DMS79 (cell line): ENCODE data around the gene PRSS36.
"Not testable (repeated sequence)": the region's sequence is repeated elsewhere in the genome, so short reads cannot be mapped to it uniquely, and the experiment has no call there.

Experiments
- DNase-seq: peaks from one replicate; lab custom pipeline; 2025; lab: John Stamatoyannopoulos, UW

The PRSS36 gene

DNA sequence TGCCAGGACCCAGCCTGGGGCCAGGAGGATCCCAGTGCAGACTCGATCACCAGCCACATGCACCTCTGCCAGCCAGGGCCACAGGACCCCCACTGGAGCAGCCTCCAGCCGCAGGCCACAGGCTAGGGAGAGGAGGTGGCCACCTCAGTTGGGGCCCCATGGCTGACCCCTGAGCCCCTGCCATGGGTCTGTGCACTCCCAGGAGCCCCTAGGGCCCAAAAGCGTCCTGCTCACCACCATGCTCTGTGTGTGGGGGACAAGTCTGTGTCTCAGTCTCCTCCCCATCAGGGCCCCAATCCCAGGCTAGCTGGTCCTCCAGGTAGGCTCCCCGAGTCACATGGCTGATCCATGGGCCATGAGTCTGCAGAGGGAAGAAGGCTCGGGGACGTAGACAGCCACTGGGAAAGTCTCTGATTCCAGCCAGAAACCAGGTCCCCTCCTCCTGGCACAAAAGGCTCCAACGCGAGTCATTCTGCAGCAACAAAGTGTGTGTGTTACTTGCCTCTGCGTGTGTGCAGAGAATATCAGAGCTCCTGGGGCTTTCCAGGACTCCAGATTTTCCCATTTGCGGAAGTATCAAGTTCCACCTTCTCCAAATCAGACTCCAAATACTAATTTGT is 8.3 kb downstream of the PRSS36 start:
- DNase-seq: no peak

DNA sequence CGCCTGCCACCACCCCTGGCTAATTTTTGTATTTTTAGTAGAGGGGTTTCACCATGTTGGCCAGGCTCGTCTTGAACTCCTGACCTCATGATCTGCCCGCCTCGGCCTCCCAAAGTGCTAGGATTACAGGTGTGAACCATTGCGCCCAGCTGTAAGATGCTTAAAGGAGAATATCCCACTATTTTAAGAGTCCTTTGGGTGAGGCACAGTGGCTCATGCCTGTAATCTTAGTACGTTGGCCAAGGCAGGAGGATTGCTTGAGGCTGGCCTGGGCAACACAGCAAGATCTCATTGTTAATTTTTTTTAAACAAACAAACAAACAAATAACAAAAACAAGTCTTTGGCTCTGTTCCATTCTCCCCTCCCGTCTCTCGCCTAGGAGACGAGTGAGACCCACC is 8.8 kb downstream of the PRSS36 start:
- DNase-seq: not testable (repeated sequence)

DNA sequence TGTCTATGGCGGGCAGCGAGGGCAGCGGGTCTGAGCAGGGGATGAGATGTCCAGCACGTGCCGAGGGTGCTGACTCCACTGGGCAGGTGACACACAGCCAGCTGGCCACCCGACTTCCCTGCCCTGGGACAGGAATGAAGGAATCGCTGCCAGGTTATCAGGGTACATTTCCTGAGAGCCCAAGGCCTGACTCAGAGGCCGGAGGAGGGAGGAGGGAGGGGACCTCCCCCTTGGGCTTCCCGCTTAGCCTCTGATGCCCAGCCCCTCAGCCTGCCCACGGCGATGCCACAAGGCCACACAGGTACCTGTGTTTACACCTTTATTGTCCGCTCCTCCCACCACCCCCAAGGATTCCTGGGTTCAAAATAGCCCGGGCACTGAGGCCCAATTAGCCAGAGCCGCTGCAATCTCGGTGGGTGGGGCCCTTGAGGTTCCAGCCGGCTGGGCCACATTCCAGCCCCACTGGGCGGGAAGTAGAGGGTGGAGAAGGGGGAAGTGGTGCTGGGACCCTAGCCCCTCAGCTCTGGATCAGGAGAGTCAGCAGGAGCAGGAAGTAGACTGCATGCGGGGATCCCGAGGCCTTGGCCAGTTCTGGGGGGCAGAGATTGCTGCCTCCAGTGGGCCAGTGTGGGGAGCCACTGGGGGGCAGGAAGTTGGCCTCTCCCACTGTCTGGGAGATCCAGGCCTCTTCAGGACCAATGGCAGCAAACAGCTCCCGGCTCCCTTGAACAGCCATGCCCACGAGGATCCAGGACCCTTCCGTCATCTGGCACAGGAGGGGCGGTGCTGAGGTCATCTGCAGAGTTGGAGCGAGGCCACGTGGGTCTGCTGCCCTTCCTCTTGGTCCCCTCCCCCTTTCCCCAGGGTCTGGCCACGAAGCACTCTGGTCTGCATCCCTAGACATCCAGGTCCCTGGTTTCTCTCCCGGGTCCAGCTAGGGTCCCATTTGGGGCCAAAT is 11.0 kb downstream of the PRSS36 start:
- DNase-seq: no peak

DNA sequence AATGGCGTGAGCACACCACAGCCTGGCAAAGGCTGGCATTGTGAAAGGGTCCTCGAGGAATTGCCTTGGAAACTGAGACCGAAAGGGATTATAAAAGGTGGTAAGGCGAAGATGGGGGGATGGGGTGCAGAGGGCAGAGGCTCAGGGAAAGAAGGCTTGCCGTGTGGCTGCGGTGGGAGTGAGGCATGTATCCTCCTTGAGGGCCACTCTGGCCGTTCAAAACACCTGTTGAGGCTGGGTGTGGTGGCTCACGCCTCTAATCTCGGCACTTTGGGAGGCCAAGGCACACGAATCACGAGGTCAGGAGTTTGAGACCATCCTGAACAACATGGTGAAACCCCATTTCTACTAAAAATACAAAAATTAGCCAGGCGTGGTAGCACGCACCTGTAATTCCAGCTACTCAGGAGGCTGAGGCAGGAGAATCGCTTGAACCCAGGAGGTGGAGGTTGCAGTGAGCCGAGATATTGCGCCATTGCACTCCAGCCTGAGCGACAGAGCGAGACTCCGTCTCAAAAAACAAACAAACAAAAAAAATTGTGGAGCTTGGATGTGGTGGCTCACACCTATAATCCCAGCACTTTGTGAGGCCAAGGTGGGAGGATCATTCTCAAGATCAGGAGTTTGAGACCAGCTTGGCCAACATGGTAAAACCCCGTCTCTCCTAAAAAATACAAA is 12.9 kb downstream of the PRSS36 start:
- DNase-seq: not testable (repeated sequence)

DNA sequence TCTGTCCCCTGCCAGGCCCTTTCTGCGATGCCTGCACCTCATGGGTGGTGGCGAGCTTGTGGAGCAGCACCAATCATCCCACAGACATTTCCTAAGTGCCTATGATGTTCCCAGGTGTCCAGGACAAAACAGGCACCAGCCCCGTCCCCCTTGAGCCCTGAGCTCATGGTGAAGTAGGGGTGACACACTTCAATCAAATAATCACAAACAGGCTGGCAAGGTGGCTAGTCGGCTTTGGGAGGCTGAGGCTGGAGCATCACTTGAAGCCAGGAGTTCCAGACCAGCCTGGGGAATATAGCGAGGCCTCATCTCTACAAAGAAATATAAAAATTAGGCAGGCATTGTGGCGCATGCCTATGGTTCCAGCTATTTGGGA is 13.6 kb downstream of the PRSS36 start:
- no peak for DNase-seq

DNA sequence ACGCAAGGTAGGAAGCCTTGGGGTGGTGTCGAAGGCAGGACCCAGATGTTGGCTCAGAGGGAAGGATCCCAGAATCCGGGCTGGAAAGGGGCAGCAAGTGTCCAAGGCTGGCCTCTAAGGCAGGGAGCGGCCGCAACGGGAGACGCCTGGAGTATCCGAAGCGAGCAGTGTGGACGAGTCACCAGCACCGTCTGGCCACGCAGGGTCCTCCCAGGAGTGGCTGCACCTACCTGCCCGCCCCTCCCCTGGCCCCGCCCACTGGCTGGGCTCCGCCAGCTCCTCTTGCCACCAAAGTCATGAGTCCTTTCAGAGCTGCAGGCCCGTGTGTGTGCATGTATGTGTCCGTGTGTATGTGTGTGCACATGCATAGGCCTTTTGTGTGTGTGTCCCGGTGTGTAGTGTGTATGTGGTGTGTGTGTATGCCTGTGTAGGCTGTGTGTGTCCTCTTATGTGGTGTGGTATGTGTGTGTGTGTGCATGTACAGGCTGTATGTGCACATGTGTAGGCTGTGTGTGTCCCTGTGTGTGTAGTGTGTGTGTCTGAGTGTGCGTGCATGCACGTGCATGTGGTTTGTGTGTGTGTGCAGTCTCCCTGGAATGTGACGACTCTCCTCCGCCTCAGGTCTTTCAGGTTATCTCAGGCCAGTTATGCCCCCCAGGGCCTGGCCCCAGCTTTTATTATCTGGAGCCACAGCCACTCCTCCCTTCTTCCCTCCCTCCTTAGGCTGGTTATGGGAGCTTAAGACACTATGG is 14.2 kb downstream of the PRSS36 start, which contains the start of gene PRSS8:
Gene PRSS8, minus strand, starts transcription at position 193 of the 752 bp plus-strand sequence. CDS start 229 bp downstream, outside the sequence.
- peak; percentile 39 for DNase-seq

DNA sequence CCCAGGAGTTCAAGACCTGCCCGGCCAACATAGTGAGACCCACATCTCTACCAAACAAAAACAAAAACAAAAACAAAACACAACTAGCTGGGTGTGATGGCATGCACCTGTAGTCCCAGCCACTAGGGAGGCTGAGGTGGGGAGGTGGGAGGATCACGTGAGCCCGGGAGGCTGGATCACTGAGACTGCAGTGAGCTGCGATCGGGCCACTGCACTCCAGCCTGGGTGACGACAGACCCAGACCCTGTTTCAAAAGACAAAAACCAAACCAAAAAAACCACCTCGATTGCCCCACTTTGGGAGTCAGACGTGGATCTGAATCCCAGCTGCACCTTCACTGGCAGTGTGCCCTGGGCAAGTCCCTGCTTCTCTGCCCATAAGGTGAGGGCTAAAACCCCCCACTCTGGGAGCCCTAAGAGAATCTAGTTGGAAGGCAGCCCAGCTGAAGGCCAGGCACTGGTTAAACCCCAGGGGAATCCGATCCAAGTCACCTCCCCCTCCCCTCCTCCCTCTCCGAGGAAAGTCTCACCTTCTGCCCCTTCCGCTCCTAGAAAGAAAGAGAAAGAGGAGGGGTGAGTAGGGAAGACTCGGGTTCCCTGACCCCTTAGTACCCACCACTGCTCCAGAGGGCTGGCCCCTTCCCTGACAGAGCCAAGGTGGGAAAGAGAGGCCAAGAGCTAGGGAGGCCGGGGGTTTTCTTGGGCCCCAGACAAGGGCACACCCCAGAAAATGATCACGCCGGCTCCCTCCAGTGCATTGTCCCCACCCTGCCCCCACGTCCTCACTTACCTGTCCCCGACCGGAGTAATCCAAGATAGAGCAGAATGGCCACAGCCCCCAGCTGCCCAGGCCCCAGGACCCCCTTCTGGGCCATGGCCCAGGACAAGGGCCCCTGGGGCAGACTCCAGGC is 15.0 kb downstream of the PRSS36 start:
- peak; percentile 71 for DNase-seq

DNA sequence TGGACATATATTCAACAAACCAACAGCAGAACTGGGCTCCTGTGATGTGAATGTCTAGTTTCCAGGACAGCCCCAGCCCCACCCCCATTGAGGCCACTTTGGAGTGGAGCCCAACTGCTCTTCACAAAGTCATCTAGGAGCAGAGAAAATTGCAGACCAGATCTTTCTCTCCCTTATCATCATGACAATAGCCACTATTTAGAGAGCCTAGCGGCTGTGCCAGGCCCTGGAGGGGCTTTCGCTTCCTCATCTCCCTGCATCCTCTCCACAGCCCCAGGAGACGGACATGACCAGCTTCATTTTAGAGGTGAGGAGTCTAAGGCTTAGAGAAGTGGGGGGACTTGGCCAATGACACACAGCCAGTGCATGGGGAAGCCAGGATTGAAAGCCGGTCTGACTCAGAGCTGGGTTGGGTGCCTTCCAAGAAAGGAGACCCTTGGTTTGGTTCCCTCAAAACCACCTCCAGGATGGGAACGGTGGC is 15.7 kb downstream of the PRSS36 start:
- DNase-seq: no peak

DNA sequence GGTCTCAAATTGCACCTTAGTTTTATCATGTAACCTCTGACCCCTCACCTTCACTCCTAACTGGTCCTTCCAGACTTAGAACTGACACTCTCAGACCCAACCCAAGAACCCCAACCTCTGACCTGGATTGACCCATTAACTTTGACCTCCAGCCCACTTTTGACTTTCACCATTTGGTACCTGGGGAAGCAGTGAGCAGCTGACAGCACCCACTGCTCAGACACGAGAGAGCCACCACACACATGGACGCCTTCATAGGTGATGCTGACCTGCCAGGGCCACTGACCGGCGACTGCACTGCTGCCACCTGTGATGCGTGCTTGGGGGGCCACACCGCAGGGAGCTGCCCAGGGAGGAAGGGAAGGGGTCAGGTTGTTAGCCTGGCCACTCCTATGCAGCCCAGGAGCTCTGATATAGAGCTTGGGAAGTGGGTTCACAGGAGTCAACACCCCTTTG is 16.8 kb downstream of the PRSS36 start:
- DNase-seq: no peak

DNA sequence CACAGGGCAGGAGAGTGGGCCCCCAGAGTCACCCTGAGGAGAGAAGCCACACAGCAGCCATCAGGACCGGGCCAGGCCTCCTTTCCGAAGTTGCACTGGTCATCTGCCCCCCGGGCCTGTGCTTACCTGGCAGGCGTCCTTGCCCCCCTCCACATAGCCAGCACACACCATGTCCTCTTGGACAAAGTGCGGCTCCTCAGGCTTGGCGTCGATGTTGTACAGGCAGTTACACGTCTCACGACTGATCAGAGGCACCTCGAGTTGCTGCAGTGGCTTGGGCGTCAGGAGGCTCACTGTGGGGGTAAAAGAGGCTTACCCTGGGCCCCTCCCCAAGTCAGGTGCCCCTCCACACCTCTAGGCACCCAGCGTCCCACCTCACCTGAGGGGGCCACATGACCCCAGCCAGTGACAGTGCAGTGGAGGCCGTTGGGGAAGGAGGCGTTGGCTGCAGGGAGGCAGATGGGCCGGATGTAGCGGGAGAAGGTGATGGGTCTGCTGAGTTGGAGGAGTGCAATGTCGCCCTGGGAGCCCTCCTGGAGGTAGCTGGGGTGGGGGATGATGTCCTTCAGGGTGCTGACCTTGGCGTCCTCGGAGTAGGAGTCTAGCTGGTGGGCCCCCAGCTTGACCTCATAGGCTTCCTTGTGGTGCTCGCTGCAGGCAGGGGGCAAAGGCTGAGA is 17.4 kb downstream of the PRSS36 start:
- no peak for DNase-seq

DNA sequence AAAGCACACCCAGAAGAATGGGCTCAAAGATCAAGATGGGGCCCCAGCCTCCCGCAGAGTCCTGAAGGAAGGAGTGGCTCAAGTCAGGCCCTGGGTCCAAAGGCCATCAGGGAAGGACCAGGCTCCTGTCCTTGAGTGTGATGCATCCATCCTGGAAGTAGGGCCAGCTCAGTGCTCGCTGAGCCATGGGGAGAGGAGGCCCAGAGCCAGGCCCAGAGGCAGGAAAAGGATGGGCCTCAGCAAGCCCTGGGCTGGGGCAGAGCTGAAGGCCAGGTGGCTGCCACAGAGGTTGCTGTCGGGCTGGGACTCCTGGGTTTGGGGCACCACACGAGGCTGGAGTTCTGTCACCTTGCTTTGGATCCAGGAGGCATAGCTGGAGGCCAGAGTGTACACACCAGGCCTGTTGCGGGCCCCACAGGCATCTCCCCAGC is 18.0 kb downstream of the PRSS36 start:
- no peak for DNase-seq

DNA sequence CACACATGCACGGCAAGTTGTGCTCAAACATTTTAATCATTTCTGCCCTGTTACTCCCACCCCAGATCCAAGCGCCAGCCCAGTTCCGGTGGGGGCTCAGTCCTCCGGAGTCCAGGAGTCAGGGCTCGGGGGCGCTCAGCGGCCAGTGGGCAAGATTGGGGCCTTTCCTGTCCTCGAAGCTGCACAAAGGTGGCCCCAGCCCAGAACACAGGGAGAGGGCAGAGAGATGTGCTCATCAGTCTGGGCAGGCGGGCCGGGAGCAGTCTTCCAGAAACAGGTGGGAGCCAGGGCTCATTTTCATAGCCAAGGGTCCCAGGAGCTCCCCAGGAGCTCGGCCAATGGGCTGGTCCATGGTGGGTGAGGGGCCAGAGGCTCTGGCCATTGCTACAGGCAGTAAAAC is 18.4 kb downstream of the PRSS36 start:
- no peak for DNase-seq

DNA sequence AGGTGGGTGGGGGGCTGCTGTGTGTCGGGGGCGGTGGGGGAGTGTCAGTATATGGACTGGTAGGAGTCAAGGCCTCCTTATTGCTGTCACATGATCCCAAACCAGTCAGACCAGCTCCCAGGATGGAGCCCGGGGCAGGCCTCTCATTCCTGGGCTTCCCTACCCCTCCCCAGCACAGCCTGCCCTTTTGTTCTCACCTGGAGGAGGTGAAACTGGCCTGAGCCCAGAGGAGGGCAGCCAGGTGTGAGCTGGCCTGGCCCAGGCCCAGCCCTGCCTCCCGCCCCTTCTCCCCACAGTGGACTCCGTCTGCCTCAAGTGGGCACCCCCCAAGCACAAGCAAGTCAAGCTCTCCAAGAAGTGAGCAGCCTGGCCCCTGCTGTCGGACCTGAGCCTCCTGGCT is 19.0 kb downstream of the PRSS36 start:
- peak; percentile 15 for DNase-seq

DNA sequence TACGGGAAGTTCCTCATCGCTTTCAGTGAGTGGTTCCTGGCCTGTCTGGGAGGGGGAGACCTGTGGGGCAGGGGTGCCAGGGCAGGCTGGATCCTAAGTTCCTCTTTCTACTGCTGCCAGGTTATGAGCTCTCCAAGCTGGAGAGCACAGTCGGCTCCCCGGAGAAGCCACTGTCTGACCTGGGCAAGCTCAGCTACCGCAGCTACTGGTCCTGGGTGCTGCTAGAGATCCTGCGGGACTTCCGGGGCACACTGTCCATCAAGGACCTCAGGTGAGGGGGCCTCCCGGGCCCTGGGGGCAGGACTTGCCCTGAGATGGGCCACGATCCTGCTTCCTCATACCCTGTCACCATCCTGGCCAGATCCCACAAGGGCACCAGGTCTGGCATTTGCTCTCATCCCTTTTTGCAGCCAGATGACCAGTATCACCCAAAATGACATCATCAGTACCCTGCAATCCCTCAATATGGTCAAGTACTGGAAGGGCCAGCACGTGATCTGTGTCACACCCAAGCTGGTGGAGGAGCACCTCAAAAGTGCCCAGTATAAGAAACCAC is 19.5 kb downstream of the PRSS36 start:
- DNase-seq: no peak

DNA sequence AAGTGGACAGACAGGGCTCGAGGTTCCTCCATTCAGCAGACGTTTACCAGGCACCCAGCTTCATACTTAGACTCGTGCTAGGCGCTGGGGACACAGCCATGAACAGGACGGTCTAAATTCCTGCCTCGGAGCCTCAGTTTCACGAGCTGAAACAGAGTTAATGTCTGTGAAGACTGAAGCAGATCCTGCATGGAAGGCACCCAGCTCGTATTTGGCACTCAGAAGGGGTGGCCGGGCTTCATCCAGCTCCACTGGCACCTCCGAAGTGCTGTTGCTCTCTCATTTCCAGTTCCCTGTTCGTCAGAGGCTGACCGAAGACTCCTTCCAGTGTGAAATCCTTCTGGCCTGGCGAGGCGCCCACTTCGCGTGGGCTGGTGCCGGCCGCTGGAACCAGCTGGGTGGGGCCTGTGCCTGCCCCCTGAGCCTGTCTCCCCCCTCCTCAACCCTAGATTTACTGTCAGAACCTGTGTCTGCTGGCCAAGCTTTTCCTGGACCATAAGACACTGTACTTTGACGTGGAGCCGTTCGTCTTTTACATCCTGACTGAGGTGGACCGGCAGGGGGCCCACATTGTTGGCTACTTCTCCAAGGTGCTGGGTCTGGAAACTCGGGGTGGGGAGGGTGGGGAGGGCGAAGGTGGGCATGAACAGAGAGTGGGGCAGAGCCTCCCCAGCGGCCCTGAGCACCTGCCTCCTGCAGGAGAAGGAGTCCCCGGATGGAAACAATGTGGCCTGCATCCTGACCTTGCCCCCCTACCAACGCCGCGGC is 20.1 kb downstream of the PRSS36 start:
- no peak for DNase-seq

DNA sequence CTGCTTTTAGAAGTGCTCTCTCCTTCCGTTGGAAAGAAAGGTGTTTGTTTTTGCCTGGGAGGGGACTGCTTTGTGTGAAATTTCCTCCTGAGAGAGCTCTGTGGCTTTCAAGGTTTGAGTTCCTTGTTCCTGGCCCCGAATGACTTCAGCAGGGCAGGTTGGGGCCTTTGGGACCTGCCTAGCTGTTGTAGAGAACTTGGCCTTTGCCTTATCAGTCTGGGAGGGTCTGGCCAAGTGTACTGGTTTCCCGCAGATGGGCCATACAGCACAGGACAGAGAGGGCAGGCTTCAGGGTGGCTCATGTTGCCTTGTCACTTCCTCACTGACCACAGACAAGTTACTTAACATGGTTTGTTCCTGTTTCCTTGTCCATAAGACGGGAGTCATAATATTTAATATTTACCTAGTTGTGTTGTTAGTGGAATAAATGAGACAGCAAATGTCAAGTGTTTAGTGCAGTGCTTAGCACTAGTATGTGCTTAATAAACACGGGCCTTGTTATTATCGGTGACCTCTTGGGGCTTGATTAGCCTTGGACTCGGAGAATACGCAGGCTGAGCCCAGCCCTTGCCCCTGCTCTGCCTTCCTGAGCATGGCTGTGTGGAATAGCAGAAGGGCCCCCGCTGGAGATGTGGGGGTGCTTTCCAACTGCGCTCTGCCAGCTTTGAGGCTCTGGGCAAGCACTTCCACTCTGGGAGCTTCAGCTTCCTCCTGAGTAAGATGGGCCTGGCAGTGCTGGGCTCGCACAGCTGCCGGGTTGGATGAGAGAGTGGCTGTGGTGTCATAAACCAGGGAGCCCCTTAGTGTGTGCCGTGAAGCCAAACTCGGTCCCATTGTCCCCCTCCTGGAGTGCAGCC is 20.9 kb downstream of the PRSS36 start:
- DNase-seq: no peak

DNA sequence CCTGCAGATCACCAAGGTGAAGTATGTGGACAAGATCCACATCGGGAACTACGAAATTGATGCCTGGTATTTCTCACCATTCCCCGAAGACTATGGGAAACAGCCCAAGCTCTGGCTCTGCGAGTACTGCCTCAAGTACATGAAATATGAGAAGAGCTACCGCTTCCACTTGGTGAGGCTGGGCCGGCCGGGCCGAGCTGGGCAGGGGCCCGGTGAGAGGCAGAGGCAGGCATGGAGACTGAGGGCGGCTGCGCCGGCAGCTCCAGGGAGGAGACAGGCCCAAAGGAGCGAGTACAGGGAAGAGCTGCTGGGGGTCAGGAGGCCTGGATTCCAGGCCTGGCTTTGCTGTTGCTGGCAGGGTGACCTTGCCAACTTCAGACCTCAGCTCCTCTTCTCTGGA is 22.7 kb downstream of the PRSS36 start:
- DNase-seq: no peak

DNA sequence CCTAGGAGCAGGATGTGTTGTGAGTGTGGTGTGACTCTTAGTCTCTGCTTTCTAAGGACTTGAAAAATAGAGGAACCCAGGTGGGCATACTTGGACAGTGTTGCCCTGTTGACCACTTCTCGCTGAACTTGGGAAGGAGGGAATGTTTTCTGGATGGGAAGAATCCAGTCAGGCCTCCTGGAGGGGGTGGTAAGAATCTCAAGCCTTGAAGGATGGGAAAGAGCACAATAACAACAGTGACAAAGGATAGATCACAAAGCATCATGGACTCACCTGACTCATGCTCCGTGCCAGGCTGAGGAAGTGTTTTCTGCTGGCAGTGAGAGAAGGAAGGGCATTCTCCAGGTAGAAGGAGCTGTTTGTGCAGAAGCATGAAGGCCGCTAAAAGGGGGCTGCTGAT is 24.0 kb downstream of the PRSS36 start:
- DNase-seq: no peak
